ENCODE measurements around the gene OXSR1.
"Not testable (repeated sequence)": the region's sequence is repeated elsewhere in the genome, so short reads cannot be mapped to it uniquely, and the experiment has no call there.

The OXSR1 gene

GRCh38 chr3:38169027-38169317 is 3.6 kb downstream of the OXSR1 start:
- DNase-seq: no peak

DNA sequence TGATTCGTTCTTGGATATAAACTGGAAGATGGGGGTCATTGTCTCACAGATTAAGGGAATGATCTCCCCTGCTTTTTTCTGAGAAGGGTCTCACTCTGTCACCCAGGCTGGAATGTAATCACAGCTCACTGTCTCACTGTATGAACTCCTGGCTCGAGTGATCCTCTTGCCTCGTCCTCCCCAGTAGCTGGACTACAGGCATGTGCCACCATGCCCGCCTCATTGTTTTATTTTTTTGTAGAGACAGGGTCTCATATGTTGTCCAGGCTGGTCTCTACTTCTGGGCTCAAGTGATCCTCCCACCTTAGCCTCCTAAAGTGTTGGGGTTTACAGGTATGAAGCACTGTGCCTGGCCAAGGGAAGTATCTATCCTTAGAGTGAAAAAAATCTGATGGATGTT is 5.4 kb downstream of the OXSR1 start:
- DNase-seq: no peak

- DNase-seq: no peak
These were observed 6.3 kb downstream of the OXSR1 start for GRCh38 chr3:38171622-38172021.

DNA sequence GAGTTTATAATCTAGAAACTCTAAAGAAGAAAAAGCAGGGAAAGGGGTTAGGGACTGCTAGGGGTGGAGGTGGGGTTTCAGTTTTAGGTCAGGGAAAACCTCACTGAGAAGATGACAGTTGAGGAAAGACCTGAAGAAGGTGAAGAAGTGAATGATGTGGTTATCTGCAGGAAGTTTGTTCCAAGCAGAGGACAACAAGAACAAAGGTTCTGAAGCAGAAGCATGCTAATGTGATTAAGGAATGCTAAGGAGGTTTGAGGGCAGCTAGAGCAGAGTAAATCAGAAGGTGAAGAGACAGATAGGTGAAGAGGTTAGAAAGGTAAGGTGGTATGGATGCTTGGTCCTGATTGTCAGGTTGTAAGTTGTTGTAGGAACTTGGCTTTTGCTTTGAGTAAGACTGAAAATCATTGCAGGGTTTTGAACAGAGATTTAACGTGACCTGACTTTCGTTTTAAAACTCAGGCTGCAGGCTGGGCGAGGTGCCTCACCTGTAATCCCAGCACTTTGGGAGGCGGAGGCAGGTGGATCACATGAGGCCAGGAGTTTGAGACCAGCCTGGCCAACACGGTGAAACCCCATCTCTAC is 8.6 kb downstream of the OXSR1 start:
- no peak for DNase-seq

- DNase-seq: no peak
These were observed 11.8 kb downstream of the OXSR1 start for GRCh38 chr3:38177181-38177580.

- DNase-seq: no peak
These were observed 21.4 kb downstream of the OXSR1 start for GRCh38 chr3:38186781-38187180.

DNA sequence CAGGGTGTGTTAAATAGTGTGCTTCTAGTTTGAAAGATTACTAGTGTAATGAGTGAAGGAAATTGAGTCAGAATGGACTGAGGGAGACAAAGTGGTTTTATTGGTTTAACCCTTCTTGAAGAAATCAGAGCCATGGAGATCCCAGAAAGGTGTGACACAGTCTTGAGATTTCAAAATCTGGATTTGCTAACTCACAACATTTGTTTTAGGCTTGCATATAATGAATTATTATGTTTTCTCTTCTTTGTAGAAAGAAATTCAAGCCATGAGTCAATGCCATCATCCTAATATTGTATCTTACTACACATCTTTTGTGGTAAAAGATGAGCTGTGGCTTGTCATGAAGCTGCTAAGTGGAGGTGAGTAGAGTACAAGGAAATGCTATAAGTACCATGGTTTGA is 25.1 kb downstream of the OXSR1 start:
- no peak for DNase-seq

GRCh38 chr3:38202931-38203330 is 37.6 kb downstream of the OXSR1 start:
- not testable (repeated sequence) for DNase-seq

- no peak for DNase-seq
These were observed 38.4 kb downstream of the OXSR1 start for GRCh38 chr3:38203690-38204089.

GRCh38 chr3:38204599-38205471 is 39.5 kb downstream of the OXSR1 start:
- no peak for DNase-seq

DNA sequence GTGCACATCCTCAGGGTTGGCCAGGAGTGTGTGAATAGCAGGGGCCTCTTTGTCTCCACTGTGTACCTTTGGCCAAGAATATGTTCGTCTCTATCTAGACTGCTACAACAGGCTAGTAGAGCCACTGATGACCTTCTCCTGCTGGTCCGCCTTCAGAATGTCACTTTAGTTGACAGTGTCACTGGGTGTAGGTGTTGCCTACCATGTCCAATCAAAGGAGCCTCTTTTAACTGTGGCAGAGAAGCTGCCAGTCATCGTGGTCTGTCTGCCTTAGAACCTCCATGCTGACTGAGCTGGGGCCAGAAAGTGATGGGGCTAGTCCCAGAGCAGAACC is 40.1 kb downstream of the OXSR1 start:
- DNase-seq: no peak

DNA sequence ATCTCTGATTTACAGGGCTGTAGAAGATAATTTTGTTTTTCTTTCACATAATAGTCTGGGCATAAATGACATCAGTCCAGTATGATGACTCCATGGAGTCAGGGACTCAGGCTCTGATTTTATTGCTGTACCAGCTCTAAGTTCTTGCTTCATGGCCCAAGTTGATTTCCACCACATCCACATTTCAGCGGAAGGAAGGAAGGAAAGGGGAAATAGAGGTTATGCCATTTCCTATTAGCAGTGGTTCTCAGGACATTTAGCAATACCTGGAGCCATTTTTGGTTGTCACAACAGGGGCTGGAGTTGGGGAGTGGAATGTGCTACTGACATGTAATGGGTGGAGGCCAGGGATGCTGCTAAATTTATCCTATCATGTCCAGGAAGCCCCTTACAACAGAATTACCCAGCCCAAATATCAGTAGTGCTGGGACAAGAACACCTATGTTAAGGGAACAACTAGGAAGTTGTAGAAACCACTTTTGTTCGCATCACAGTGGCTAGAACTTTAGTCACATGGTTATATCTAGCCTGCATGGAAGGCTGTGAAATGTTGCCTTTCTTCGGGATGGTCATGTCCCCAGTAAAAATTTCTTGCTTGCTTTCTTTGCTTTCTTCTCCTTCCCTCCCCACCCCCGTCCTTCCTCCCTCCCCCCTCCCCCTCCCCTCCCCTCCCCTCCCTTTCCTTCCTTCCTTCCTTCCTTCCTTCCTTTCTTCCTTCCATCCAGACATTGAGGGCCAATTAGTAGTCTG is 42.1 kb downstream of the OXSR1 start:
- no peak for DNase-seq

DNA sequence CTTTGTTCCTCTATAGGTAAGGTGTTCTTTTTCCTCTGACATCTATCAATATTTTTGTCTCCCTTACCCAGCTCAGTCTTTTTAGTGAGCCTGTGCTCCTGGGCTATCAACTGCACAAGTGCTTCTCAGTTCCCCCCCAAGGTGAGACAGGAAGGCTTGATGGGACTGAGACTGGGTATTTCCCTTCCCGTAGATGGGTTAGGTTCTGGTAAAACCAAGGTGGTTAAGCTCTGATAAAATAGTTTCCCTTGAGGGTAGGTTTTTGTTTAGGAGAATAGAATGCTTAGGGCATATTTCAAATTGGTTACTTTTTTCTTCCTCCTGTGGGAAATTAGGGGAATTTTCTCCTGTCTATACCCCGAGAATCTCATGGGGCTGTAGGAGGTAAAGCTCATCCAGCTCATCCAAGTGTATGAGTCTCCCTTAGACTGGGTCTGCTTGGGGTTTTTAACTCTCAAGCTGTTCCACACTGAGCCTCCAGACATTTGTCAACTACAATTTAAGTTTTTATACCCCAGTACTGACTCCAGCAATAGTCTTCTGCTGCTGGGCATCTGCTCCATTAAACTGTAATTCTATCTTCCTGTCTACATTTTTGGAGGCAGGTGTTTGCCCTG is 44.9 kb downstream of the OXSR1 start:
- no peak for DNase-seq

- DNase-seq: no peak
These were observed 46.8 kb downstream of the OXSR1 start for GRCh38 chr3:38212141-38212540.

DNA sequence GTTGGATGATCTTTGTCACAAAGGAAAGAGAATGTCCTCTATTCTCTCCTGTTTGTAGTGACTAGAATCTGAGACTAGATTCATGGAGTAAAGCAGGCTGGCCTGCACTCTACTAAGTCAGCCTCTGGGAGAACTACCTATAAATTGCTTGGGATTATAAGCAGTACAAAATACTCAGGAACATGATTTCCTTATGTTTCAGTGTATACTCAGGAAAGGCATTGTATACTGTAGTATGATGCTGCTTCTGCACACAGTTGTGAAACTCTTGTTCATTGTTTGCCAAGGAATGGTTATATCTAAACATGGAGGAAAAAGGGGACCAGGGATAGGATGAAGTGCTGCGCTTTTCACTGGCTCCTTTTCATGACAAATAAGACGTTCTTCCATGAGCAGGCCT is 49.2 kb downstream of the OXSR1 start:
- no peak for DNase-seq

GRCh38 chr3:38219609-38220197 is 54.4 kb downstream of the OXSR1 start:
- no peak for DNase-seq

DNA sequence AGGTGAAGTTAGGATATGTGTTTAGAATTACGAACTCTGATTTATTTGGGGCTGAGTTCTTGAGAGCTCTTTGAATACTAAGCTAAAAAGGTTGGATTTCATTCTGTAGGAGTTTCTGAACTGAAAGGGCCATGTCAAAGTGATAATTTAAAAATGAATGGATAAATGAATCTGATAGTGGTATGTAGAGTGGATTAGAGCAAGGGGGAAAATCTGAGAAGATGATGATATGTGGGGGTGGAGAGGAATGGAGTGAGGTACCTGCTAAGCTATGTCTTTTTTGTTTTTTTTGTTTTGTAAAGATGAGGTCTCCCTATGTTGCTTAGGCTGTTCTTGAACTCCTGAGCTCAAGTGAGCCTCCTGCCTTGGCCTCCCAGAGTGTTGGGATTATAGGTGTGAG is 55.7 kb downstream of the OXSR1 start:
- no peak for DNase-seq

GRCh38 chr3:38222032-38222634 is 56.8 kb downstream of the OXSR1 start:
- no peak for DNase-seq

- no peak for DNase-seq
These were observed 59.0 kb downstream of the OXSR1 start for GRCh38 chr3:38224357-38224756.

- DNase-seq: no peak
These were observed 60.9 kb downstream of the OXSR1 start for GRCh38 chr3:38226273-38226672.

GRCh38 chr3:38227989-38228388 is 62.7 kb downstream of the OXSR1 start:
- no peak for DNase-seq

DNA sequence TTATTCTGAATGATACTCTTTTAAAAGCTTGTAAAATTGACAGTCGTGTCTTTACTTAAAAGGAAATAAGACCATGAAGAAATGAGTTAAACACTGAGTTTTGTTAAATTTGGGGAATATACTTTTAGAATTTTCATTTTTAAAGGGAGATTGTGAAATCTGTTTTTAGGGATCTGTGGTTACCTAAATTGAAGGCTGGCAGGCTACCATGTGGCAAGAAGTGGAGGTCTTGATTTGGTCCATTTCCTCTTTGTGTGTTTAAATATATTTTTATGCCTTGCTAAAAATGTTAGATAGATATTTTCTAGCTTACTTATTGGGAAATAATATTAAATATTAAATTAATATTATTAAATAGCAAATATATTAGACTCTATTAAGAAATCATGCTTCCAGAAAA is 63.7 kb downstream of the OXSR1 start:
- no peak for DNase-seq

DNA sequence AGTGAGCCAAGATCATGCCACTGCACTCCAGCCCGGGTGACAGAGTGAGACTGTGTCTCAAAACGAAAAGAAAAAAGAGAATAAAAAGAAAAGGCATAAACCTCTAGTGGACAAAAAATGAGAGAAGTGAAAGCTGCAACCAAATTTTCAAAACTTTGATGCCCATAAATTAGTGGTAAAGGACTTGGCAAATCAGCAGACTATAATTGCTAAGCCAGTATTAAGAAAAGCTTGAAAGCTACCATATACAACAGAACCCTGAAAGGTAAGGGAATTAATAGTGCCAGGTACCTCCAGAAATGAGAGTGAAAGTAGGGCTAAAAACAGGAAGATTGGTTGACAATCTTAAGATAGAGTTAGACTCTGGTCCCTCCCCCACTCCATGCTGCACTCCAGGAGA is 67.4 kb downstream of the OXSR1 start:
- no peak for DNase-seq

Data from NCI-H748 treated with DMSO at 0.1 percent for 48 hours (cell line).